Hematopoietic multipotent progenitor cell treated with erythropoietin and hydrocortisone succinate and interleukin-3 and kit ligand, for 15 days (in vitro differentiated cells): ENCODE measurements around the gene C21orf91.

Experiments
- DNase-seq: peaks from one replicate; pipeline ENCODE4 v3.0.0-alpha.2; 2015; ENCODE audit warnings: low spot score

C21orf91 gene

DNA sequence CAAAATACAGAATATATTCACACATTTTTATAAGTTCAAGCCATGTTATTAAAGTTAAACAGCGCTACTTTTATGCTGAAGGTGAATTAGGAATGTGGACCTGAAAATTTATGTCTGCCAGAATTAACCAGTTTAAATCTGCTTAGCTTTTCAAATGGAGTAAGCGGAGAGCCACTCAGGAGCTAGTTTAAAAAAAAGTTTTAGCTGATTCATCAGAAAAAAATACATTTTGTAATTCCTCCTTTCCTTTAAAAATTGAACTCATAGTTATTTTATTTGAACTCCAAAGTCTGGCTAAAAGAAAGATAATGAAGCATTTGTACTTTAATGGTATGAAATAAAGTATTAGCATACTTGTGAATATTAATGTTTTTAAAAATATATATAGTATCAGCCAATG, 21.2 kb downstream of the C21orf91 start:
- no peak for DNase-seq

DNA sequence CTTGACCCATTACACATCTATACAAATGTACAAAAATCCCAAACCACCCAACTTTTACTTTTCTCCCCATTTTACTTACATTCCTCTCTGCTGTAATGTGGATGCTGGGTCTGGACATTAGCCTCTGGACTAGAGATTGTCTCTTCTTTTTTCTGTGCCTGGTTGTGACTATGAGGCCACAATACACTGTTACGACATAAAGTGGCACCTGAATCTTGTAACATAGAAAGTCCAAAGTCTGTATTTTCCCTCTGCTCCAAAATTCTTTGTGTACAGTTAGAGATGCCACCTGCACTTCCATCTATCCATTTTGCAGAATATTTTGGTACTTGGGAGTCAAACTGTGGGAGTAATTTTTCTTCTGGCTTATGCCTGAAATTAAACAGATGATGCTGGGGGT, 22.7 kb downstream of the C21orf91 start:
- DNase-seq = no peak

DNA sequence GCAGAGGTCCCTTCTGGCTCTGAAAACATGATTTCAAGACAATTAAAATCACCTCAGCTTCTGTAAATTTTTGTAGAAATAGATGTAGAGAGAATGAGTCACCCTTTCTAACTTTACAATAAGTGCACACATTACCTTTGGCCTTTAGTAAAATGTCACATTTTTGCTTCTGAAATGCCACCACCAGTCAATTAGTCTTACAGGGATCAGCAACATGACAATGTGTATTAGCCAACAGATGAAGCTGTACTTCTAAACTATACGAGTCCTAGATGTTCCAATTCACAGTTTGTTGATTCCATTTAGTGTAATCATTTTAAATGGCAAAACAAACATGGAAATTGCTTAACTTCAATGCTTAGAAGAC, 23.1 kb downstream of the C21orf91 start:
- DNase-seq = no peak

DNA sequence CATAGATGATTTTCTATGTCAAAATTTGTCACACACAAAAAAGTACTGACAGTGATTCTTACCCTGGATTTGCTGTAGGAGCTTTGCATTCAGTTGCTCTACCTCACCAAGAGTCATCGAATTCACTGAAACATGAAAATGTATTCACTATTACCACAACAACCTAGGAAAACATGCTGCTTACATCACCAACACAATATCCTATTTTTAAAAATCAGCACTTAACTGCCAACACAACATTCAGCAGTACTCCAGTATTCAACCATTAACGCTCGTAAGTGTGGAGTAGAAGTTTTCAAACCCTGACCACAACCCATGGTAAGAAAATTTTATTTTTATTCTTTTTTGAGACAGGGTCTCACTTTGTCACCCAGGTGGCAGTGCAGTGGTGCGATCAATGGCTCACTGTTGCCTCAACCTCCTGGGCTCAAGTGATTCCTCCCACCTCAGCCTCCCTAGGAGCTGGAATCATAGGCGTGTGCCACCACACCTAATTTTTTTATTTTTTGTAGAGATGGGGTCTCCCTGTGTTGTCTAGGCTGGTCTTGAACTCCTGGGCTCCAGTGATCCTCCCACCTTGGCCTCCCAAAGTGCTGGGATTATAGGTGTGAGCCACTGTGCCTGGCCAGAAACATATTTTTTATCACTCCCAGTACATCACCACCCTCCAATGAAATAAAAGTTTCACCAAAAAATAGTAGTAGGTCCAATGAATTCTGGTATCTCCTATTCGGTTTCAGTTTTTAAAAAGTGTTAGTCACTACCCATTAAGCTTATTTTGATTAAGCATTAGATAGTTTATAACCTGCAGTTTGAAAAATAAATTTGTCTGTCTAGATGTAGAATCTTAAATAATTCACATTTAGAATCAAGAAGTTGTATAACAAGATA, 23.8 kb downstream of the C21orf91 start:
- DNase-seq = no peak

DNA sequence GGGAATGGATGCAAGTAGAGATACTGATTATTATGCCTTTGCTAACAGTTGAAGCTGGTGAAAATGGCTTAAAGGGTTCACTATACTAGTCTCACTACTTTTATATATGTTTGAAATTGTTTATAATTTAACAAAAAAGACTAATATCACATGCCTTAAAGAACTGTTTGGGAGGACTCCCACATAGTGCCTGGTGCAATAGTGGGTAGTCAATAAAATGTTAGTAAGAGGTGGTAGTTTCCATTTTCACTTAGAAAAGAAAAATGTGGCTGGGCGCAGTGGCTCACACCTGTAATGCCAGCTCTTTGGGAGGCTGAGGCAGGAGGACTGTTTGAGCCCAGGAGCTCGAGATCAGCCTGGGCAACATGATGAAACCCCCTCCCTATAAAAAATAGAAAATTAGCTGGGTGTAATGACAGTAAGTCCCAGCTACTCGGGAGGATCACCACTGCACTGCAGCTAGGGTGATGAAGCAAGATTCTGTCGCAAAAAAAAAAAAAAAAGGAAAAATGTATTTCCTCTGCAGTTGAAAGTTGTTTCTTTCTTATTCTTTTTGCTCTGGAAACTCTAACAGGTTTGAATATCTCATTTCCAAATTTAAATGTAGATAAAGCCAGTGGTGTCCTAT, 24.5 kb downstream of the C21orf91 start:
- DNase-seq = no peak

DNA sequence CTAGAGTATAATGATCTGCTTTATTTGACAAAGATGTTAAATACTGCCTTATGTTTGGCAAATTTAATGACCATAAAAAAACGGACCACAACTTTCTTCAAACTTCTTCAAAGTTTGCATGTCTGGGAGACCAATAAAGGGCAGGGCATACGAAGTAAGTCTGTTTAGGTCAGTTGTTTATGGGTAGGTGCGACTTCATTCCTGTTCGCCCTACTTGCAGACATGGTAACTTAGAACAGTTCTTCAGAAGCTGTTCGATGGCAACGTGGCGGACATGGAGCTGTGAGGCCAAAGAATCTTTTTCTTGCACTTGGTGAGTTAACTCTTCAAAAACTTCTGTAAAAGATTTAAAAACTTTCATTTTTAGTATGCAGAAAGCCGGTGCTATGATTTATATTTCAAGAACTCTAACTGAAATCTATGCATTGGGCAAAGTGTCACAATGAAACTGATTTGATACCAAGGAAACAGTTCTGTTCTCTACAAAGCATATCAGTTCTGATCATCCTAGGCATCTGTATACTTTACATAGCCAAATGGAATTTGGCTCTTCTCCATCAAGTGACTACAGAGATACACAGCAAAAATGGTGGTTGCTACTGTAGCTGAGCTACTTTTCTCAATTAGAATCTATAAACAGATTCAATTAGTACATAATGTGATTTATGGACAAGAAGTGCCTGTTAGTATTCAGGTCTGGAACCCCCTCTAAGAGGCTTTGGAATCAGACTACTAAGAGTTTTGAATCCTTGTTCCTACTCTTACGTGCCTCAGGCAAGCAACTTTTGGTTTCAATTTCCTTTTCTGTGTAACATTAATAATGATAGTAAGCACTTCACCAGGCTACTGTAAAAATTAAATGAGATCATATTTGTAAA, 25.7 kb downstream of the C21orf91 start:
- no peak for DNase-seq

DNA sequence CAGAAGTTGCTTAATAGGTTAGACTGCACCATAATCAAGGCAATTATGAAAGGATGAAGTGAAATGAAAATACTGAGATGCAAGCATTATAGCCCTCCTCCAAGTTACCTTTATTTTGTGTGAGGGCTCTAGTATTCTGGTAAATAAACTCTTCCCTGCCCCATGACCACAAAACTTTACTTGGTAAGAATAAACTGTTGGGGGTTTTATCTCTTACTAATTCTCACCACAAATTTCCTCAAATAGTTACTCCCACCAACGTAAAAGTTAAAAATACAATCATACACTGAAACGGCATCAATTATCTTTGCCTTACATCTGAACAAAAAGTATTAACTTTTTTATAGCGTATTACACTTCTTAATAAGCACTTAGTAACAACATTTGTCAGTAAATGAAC, 29.5 kb downstream of the C21orf91 start:
- DNase-seq = no peak

DNA sequence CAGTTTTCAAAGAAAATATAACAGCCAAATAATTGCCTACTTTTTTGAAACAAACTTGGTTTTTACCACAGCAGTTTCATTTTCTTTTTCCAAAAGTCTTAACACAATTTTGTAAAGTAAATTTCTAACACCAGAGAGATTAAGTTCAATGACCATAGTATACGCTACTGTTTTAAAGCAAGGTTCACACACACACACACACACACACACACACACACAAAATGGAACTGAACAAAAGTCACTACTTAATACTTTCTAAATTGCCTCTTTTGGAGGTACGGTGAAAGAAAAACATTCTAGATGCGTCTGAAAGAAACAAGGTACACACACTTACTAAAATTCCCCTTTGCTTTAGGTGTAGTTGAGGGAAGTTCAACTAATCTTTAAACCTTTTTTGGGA, 30.1 kb downstream of the C21orf91 start:
- no peak for DNase-seq

DNA sequence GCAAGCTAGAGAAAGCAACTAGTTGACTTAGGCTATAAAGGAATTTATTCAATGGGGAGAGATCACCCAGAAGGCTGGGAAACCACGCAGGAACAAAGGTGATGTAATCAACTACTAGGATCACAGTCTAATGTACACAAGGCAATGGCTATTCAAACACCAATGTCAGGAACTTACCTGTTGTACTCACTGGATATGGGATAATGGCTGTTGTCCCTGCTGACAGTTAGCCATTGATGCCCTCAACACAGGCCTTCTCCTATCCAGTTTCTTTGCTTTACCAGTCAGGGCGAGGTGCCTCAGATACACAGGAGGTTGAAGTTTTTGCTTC, 32.3 kb downstream of the C21orf91 start:
- DNase-seq = no peak

DNA sequence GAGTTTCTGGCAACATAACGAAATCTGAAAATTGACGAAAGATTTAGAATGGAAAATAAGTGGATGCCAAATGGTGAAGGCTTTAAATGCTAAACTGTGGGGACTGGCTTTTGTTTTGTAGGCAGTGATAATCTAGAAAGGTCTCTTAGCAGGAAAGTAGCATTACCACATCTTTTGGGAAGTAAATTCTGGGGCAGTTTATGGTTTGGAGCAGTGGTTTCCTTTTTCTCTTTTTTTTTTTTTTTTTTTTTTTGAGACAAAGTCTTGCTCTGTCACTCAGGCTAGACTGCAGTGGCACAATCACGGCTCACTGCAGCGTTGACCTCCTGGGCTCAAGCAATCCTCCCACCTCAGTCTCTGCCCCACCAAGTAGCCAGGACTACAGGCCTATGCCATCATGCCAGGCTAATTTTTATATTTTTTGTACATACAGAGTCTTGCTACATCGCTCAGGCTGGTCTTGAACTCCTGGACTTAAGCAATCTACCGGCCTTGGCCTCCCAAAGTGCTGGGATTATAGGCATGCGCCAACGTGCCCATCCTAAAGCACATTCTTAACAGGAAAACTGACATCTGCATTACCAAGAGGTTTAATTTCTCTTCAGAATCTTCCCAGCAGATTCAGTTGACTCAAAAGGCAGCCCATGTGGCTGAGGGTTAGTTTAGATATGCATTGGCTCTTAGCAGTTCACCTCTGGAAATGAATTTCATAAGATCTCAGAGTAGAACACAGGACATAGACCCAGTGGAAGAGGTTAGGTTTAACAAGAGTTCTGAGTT, 32.9 kb downstream of the C21orf91 start:
- DNase-seq = no peak

DNA sequence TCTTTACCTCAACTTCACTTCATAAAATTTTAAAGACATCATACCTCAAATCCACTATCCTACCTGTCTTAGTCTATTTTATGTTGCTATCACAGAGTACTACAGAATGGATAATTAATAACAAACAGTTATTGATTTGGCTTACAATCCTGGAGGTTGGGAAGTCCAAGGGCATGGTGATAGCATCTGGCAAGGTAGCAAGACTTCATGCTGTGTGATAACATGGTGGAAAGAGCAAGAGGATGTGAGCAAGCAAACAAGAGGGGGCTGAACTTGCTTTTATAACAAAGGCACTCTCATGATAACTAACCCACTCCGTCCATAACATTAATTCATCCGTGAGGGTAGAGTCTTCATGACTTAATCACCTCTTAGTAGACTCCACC, 33.8 kb downstream of the C21orf91 start:
- no peak for DNase-seq

DNA sequence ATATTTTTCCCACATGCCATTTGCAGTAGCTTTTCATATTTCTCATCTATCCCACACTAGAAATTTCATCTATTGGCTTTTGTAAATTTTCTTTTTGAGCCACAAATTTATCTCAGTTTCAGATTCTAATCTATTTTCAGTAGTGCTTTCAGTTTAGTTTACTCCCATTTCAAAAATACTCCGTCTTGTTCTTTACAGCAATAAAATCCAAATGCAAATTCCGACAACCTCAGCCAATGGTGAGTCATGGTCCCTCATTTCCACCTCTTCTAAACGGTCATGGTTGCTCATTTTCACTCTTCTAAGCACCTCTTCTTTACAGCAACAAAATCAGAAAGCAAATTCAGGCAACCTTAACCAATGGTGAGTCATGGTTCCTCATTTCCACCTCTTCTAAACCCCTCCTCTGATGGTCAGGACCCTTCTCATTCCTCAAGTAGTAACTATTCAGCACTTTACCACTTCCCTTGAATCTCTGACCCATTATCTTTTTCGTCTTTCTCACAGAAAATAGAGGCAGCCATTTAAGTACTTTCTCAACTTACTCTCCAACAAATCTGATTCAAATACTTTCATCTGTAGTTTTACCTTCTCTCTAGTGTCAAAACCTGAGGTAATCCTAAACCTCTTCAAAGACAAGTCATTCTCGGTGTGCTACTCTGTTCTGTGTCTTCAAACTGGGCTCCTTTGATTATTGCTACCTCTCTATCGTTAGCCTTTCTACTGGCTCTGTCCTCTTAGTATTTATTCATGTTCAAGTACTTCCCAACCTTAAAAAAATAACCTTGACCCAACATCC, 34.4 kb downstream of the C21orf91 start:
- DNase-seq = no peak

DNA sequence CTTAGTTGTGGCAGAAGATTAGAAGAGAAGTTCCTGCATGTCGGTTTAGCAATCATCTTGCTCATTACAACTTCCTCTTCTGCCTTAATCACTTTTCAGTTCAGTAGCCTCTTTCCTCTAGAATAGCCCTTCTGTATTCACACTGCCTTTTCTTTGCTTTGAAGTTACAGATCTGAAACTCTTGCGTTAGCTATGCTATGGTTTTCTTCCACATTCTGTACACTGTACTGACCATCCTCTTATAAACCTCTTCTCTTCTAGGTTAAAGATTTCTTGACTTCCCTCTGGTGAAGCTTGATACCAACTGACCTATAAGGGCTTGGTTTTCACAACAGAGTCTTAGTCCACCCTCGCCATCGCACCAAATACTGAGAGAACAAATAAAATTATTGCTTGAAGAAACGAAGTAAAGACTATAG, 35.0 kb downstream of the C21orf91 start:
- no peak for DNase-seq

DNA sequence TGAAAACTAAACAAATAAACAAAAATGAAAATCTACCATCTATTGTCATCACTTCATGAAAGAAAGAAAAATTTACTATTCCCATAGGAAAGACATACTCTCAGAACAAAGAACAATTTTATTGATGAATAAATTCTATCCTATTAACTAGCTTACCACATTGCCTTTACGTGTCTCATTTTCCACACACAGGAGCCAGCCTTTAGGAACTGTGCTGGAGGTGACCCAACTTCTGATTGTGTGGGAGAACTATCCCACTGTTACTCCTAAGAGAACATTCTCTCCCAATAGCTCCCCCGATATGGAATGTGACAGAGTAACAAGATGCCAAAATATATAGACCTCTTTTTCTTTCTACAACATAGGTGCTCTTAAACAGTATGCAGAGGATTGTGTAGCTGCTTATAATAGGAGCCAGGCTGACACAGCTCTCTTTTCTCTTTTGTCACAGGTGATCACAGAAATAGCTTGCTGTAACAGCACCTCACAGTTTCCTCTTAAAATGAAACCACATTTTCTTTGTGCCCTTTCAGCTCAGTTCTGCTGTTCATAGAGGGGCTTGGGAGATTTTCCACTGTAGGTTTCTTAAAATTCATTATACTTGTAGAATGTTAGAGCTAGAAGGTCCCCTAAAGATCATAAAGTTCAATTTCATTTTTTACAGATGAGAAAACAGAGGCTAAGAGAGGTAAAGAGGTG, 35.5 kb downstream of the C21orf91 start:
- DNase-seq = no peak

DNA sequence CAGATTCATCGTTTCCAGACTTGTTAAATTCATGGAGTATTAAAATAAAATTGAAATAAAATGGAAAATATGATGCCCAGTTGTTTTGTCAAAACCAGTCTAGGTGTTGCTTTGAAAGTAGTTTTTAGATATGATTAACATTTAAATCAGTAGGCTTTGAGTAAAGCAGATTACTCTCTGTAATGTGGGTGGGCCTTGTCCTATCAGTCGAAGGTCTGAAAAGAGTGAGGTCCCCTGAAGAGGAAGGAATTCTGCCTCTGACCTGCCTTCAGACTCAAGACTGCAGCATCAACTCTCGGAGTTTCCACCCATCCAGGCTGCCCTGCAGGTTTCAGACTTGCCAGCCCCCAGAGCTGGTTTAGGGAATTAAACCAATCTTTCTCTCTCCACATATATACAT, 36.2 kb downstream of the C21orf91 start:
- DNase-seq = no peak

DNA sequence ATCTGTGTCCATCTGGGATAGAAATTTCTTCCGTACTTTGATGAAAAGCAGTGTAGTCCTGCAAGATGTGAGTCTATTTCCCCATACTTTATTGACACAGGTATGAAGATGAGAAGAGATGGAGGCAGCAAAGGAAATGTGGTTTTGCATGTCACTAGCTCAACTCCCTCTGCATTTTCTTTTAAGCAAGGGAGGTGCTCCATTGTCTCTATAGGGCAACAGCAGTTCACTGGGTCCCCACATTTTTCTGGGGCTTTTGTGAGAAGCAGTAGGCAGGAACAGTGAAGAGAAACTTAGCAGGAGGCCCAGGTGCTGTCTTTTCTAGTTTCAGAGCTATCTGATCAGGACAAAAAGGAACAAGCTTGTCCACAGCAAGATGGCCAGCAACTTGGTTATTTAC, 37.1 kb downstream of the C21orf91 start:
- no peak for DNase-seq

DNA sequence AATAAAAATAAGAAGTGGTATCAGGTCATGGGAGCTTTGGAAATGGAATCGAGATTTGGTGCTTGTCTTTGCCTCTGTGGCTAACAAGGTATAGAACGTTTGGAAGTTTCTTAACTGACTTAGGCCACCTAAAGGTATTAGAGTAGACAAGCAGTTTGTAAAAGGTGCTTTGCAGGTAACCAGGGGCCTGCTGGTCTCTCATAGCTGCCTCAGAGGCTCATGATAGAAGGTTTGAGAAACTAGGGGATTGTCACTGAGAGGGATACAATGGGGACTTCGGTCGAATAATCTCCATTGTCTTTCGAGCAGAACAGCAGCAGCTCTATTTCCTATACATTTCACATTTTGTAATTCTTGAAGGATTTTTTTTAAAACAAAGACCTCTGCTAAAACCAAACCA, 37.6 kb downstream of the C21orf91 start:
- DNase-seq = no peak

DNA sequence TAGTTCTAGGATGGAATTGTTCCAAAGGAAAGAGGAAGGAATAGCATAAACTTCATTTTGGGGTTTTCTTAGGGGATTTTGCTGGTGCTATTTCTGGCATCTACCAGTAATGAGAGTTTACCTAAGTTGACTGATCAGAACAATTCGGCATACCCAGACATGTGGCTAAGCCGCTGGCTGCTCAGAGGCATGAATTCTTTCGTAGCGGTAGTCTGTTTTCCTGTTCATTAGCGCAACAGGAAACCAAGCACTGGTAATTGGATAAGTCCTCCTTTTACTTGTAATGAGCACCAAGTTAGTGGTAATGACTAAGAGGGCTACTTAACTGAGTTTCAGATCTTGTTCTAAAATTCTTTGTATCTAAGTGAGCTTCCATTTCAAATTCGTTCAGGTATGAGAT, 38.6 kb downstream of the C21orf91 start:
- no peak for DNase-seq

DNA sequence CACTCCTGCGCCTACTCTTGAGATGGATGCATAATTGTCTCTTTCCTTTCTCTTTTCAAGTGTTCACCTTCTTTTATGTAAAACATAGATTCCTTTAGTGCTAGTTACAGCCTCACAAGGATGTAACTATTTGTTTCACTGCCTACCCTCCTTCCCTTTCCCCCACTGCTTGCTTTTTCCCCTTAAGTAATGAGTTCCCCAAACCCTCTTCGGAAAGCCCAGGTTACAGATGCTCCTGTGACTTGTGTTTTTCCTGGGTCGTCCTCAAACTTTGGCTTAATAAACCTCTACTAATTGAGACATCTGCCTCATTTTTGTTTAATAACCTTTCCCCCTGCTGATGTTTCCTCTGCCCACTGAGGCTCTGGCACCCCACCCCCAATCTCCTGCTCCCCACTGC, 39.2 kb downstream of the C21orf91 start:
- DNase-seq = no peak

DNA sequence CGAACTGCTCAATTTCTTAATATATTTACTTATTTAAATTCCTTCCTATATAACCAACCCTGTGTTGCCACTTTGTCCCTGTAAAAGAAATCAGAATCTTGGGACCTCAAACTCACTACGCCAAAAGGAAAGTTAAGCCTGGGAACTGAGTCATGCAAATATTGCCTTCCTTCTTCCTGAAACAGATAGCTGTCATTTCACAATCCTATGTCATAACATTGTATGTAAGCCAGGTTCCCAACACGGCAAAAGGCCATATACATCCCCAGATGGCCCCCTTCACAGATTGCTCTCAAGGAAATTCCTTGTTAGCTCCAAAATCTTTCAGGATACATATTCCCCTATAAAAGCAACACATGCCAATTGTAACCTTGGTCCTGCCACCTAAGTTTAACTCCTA, 39.7 kb downstream of the C21orf91 start:
- DNase-seq = no peak
